ENCODE measurements around the gene SNAI3.

SNAI3 gene

DNA sequence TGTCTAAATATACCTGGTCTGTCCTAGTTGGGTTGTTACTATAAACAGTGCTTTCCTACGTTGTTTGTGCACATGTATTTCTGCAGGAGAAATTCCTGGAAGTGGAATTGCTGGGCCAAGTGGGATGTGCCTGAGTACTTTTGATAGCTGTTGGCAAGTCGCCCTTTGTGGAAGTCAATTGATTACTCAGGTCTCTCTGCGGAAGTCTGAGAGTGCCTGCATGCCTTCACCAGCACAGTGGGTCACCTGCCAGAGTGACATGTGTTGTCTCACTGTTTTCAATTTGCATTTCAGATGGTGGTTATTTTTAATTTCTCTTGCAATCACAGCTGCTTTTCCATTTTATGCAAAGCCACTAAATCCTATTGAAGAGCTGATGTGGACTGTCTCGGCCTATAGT is 21.2 kb downstream of the SNAI3 start:
- DNase-seq = no peak

DNA sequence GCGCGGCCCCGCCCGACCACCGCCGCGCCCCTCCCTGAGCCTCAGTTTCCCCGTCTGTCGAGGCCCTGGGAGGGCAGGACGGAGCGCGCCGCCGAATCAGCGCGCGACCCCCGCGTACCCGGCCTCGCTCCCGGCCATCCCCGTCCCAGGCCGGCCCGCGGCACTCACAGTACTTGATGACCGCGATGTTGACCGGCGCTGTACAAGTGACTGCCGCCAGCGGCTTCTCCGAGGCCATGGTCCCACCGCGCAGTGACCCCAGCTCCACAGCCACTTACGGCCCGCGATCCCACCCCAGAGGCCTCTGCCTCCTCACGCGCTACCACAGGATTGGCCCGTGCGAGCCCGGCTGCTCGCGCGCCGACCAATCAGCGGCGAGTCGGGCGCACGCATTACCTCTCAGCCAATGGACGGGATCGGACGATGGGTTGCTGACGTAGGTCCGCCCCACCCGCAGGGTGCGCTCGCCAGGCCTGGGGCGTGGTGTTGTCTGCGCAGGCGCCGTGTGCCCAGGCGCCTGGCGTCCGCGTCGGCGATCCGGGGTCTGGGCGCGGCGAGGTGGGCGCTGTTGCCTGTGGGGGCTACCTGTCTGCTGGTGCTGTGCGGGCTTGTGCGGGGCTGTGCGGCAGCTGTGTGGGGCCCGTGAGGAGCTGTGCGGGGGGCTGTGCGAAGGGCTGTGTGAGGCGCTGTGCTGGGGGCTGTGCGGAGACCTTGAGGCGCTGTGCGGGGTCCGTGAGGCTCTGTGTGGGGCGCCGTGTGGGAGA is 23.3 kb downstream of the SNAI3 start, which contains the start of gene MVD:
Gene MVD, minus strand, starts transcription at position 249 of the 764 bp plus-strand sequence. Its CDS starts 11 bp downstream, at position 238.
- peak; percentile 97 for DNase-seq

GRCh38 chr16:88662222-88662842 is 24.0 kb downstream of the SNAI3 start:
- no peak for DNase-seq

GRCh38 chr16:88661468-88661867 is 24.8 kb downstream of the SNAI3 start:
- no peak for DNase-seq

- no peak for DNase-seq
These were observed 27.1 kb downstream of the SNAI3 start for GRCh38 chr16:88659160-88659559.

DNA sequence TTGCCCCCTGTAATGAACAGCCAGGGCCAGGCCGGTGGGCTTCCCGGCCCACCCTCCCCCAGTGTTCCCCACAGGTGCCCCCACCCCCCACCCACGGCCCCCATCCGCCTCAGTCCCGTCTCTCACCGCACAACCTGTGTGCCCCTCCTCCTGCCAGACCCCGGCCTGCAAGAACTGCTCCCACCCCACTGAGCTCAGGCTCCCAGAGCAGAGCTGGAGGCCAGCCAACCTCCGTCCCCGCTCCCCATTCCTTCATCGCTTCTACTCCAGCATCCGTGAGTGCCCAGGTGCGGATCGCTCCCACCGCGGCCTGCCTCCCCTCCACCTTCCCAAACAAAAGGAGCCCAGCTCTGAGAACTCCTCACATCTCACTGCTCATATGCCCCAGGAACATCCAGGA is 27.6 kb downstream of the SNAI3 start:
- no peak for DNase-seq

DNA sequence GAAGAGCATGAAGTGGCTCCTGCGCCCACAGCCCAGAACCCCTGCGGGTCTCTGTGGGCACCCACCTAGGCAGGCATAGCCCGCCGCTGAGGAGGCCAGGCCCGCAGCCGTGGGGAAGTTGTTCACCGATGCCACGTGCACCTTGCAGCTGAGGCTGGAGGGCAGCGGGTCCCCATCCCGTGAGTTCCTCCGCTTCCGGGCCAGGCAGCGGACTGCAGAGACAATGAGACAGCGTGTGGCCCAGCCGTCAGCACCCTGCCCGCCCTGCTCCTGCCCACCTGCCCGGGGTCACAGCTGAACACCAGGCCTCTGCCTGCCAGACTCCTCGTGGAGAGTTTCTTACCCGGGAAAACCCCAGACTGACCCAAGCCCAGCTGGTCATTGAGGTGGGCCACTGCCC is 28.9 kb downstream of the SNAI3 start:
- no peak for DNase-seq

DNA sequence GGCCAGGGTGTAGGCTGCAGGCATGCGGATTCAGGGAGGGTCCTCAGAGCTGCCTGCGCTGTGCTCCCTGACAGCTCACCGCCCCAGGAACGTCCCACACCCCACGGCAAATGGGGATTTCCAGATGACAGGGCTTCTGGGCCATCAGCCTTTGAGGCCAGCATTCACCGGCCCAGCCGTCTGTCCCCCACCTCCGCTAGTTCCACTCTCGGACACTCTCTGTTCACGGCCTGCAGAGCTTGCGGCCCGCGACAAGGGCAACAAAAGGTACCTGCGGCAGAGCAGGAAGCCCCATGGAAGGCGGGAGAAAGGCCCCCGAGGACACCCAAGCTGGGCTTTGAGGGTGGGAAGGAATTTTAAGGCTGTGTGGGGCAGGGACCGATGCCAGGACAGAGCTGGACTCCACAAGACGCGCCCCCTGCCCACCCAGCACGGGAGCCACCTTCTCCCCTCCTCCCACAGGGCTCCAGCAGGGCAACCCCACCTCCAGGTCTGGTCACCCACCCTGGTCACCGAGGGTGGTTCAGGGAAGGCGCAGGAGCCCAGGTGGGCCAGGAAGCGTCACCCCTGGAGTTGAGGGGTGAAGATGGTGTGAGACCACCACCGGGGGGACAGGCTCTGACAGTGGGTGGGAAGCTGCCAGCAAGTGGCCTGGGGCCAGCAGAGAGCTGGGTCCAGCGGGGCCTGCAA is 29.9 kb downstream of the SNAI3 start:
- DNase-seq = no peak

GRCh38 chr16:88655733-88656281 is 30.5 kb downstream of the SNAI3 start:
- no peak for DNase-seq

DNA sequence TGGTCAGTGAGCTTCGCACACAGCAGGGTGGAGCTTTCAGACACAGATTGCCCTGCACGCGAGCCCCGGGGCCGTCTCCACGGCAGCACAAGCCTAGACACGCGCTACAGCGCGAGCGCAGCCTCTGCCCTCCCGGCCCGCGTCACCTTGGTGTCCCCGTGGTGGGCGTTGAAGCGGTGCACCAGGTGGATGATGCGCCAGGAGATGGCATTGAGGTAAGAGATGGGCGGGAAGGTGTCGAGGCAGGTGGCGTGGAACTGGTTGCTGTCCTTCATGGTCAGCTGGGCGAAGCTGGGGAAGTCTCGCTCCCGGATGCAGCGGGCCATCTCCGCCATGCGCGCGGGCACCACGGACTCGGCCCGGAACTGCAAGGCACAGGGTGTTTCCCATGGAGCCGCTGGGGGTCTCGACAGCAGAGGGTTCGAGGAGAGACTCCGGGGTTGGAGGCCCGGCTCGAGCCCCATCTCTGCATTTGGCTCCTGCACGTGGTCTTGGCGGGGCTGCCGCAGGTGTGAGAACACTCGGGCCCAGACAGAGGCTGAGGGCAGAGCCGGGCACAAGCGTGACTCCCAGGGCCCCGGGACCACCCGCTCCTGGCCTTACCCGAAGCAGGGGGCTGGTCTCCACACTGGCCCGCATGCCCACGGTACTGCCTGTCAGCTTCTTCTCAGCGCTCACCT is 31.1 kb downstream of the SNAI3 start:
- no peak for DNase-seq

DNA sequence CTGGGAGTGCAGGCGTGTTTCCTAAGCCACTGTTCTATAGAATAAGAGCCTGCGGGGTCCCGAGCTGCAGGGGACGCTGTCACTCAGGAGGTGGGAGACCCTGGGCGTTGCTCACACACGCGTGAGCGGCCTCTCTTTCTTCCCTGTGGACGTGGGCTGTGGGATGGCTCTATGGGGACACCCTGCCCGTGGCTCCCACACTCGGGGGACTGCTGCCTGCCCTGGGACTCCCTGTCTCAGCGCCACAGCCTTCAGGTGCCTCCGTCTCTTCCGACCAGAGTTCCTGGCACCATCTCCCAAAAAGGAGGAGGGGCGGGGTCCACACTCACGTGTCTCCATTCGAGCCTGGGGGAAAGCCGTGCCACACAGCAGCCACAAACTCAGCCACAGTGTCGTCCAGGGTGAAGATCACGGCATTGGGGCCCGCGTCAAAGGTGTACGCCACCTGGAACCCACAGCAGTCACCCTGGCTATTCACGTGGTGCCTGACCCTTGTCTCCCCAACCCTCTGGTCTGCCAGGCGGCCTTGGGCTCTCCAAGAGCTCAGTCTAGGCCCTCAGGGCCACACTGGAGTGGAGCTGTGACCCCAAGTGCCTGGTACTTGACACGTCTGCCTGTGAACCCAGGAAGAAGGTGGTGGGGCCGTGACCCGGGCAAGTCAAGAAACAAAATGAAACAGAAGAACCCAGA is 31.8 kb downstream of the SNAI3 start:
- DNase-seq = no peak

DNA sequence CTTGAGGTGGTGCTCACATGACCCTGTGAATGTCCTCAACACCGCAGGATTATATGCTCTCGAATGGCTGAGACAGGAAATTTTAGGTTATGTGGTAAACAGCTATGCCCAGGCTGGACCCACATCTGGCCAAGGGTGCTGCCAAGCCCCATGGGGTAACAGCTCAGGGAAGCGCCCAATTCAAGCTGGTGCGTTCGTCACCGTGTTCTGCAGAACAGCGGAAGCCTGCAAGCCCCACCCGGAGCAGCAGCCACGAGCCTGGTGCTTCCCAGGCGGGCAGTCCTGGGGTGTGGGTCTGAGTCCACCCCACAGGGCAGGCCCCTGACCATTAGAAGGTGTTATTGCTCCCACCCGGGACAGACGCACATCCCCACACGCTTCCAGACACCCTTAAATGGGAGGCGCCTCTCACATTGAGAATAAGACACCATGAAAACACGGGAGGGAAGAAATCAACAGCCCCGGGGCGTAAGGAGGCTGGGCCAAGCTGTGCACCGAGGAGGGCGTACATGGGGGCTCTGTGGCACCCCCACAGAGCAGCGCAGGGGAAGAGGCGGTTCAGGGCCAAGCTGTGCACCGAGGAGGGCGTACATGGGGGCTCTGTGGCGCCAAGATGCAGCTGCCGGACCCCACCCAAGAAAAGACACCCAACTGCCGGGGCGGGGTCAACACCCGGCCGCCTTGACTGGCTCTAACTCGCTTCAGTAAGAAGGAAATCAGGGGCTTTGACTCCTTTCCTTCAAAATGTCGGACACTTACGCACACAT is 32.5 kb downstream of the SNAI3 start:
- DNase-seq = no peak

GRCh38 chr16:88653101-88653500 is 33.2 kb downstream of the SNAI3 start:
- no peak for DNase-seq

DNA sequence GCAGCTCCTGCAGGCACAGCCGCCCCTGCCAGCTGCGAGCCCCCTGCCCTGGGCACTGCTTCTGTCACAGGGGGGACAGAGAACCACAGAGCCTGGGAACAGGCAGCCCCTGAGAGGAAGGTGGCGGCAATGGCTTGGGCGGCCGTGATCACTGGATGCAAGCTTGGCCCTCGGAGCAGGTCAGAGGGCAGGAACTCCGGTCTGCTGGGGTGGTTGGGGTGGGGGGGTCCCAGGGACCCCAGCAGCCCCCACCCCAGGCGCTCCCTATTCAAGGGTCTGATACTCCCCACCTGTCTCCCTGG is 33.6 kb downstream of the SNAI3 start:
- no peak for DNase-seq

DNA sequence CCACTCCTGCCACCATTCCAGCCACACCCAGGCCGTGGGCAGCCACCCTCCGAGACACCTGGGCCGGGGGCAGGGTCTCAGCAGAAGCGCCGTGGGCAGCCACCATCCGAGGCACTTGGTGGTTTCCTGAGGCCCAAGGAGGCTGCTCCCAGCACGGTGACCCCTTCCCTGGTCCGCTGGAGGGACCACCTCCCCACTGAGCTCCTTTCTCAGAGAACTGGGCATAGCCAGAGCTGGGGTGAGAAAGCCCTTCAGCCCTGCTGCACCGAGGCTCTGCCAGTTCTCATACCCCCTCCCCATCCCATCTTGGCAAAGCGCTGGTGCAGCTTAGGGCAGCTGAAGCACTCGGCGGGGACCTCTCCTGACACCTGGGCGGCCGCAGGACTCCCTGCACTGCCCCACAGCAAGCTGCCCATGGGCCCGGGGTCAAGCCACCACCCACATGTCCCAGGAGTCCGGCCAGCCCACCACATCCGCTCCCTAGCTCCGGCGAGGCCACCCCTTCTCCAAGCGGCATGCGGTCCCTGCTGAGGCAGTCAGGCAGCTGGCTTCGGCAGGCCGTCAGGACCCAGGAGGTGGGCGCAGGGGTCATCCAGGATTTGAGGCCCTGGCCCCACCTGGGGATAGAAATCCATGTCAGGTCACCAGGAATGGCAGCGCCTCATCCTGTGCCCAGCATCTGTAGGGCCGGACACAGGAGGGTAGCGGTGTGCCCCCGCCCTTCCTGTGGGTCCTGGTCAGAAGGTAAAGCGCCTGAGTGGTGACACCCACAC is 34.1 kb downstream of the SNAI3 start:
- DNase-seq = no peak

DNA sequence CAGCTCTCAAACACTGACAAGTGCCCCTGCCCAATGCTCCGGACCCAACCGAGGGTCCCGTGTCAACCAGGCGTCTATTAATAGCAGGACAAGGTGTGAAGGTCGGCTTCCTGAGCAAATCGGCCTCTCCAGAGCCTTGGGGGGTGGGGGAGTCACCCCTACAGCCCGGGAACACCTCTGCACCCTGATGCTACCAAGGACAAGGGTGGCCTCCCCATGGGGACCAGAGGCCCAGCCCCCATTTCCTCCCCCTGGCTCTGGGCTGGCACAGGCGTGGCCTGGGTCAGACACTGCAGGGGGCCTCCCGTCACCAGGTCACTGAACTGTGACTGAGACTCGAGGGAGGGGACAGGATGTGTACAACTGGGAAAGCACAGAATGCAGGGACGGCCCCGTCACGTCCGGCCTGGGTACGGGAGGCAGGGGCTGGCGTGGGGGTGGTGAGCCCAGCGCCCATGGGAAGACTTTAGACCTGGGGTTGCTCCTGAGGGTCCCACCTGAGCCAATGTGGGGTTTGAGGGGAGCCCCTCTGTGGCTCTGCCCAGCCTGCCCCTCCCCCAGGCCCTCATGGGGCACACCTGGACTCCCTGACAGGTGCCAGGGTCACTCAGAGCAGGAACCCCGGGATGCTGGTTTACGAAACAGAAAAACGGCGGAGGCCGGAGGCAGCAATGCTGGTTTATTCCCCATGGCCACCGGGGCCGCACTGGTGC is 34.9 kb downstream of the SNAI3 start:
- no peak for DNase-seq

DNA sequence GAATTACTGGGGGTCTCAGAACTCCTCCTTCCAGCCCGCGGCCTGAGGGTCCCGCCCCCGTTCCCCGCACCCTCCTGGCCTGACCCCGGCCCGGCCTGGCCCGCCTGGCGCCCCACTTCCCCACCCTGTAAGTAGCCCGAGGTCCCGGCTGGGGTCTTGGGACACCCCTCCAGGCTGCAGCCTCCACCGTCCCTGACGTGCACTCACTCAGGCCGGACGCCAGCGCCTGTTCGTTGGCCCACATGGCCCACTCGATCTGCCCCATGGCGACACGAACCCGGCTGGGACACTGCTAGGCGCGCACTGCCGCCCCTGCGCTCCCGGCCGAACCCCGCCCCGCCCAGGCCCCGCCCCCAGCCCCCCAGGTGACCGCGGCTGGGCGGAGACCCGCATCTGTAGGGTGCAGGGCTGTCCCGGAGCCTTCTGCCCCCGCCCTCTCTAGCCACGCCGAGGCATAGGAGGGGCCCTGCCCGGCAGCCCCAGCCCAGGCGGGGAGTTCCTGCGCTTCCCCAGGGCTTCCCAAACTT is 35.5 kb downstream of the SNAI3 start, which contains the start of gene CYBA:
Gene CYBA, minus strand, starts transcription at position 305 of the 527 bp plus-strand sequence. Its CDS starts 40 bp downstream, at position 265.
- no peak for DNase-seq

- DNase-seq = no peak
These were observed 36.2 kb downstream of the SNAI3 start for GRCh38 chr16:88649924-88650748.
